Ovary (tissue), 9 donors: ENCODE results near the gene CCDC12. TPM values are rescaled to one million over a fixed set of nuclear protein-coding genes. Genes with fewer than 3 reads are reported as not detected.
A peak's percentile ranks its signal among the peaks of the same experiment; 100 is the strongest.

Experiments
- DNase-seq, 5 donors: peaks; one replicate each; pipeline ENCODE4 v3.0.0-alpha.2; 2019 to 2020
- H3K27ac ChIP-seq, 2 donors: fragments of 200-600 bp; one replicate each; pipeline versions ENCODE4 v1.5.1 to v1.8.0; 2019 to 2022
- H3K27me3 ChIP-seq: fragments of 200-600 bp; one replicate; pipeline ENCODE4 v1.8.0; 2022
- H3K36me3 ChIP-seq: fragments of 200-600 bp; sonication (generic); one replicate; pipeline ENCODE4 v1.5.1; 2019
- H3K4me1 ChIP-seq: one replicate; pipeline ENCODE4 v1.8.1; 2013; ENCODE audit warnings: mild to moderate bottlenecking, moderate library complexity; ENCODE audit not compliant: insufficient read depth
- H3K4me3 ChIP-seq: fragments of 200-600 bp; sonication (generic); one replicate; pipeline ENCODE4 v1.5.1; 2017
- H3K9me3 ChIP-seq, 2 donors: fragments of 200-600 bp in 1 of 2; sonication (generic) in 1 of 2; one replicate each; pipeline versions ENCODE4 v1.5.1 to v1.8.1; 2013 to 2019; ENCODE audit warnings: mild to moderate bottlenecking in 1 of 2, moderate library complexity in 1 of 2
- EP300 ChIP-seq: sonication (generic); formaldehyde crosslinking; IDR thresholded peaks from one replicate; pipeline ENCODE4 v1.6.1; 2017; ENCODE audit warnings: antibody characterized with exemption
- POLR2A ChIP-seq: fragments of 450-650 bp; IDR thresholded peaks from one replicate; pipeline ENCODE4 v1.6.1; 2017; ENCODE audit warnings: antibody characterized with exemption, mild to moderate bottlenecking, moderate library complexity
- WGBS, 3 donors: extraction: QIAGEN DNeasy Blood & Tissue Kit in 1 of 3; methylation state at CpG; one replicate each; pipeline versions ENCODE4 v1.1.5 to v1.1.7; 2013 to 2017; 5-methylcytosine and 5-hydroxymethylcytosine counted together
- intact Hi-C, 4 donors: fragments of 100-400 bp; cut with DNase I; formaldehyde crosslinking; loops; one replicate each; pipeline versions ENCODE4 v1.11.0 to v1.15.1; 2022 to 2023
- polyA plus RNA-seq, 2 donors: library from polyadenylated mRNA; stranded (reverse); fragments of 200-250 nt in 1 of 2; fragments of 350-450 nt in 1 of 2; fragmentation: Illumina TruSeq in 1 of 2; extraction: RNeasy Lipid Tissue Mini Kit (QIAGEN cat#74804) in 1 of 2; gene quantifications; one replicate each; pipeline ENCODE4 v1.2.3, GENCODE V29; 2013 to 2014
- total RNA-seq, 7 donors: library from RNA; depleted of rRNA in 2 of 7; stranded (reverse); fragments of >200 nt in 2 of 7; fragmentation: NEBNext Ultra II Directional in 3 of 7; extraction: Animal tissue kit (Norgen Biotek cat#: 25700) in 3 of 7; gene quantifications; one replicate each; pipeline versions ENCODE4 v1.1.0 to v1.2.4, GENCODE V29; 2016 to 2023
- TF ChIP-seq, protein P1 (sequence below), 3 donors: fragments of 450-650 bp in 2 of 3; fragments of 200-600 bp in 1 of 3; IDR thresholded peaks; one replicate each; pipeline versions ENCODE4 v1.5.1 to v1.8.0; 2016 to 2022; ENCODE audit warnings: antibody characterized with exemption in 3 of 3, mild to moderate bottlenecking in 1 of 3
- donor health status: DM: no; HTN: no; CAD: no; lungs with moderate emphysema.
- donor health status: DM: no; HTN: no; CAD: no.
- donor health status: Bipolar disorder and iron deficiency.
- donor health status: DM: yes; HTN: yes; CAD: no.
- donor health status: DM: no; HTN: no; CAD: no.
- donor health status: DM: yes; HTN: yes; CAD: no.

Gene CCDC12
- total and polyA plus RNA-seq, 9 donors = 32.2 to 66.7 (median 42.3) TPM

DNA sequence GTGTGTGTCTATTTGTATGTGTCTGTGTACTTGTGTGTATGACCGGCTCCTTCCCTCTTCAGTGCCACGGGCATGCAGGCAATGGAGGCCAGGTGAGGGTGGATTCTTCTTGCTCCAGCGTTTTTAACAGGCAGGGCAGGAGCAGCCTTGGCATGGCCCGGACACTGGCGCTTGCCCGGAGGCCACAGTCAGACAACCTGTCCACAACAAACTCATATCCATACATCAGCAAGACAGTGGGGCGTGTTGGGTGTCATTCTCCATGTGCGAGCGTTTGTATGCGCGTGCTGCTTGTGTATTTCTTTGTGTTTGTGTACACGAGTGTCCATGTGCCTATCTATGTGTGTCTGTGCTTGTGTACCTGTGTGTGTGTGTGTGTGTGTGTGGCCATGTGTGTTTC, 69.3 kb downstream of the CCDC12 start:
- H3K36me3 ChIP-seq = no peaks in the 10 kb centered on the region

DNA sequence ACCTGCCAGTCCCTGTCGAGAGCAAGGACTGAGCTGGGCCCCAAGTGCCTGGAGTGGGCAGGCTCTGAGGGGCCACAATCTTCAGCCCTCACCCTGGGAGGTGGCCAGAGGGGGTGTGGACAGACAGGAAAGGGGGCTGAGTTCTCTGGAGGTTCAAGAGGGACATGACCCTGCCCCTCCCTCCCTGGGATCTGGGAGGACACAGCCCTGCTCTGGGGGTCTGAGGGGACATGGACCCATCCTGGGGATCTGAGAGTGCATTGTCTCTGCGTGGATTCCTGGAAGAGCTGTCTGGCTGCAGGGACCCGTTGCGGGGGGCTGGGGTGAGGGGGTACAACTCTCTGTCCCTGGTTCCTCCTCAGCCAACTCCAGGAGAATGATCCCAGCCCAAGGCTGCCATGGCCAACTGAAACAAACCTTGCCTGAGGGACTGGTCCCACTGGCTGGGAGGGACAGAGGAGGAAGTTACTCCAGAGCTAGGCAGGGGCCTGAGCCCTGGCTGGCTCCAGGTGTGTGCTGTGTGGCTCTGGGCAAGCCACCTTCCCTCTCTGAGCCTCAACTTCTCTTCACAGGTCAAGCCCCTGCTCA, 70.0 kb downstream of the CCDC12 start:
- intact Hi-C loops = loop anchor here in 2 of 4 donors (5.0 kb wide), 2 partner anchors 39 to 199 kb away; no protein-coding TSS in a partner anchor
- Histone ChIP-seq H3K4me3 (no peak overlapping the region), H3K36me3 (no peaks in the 10 kb centered on the region), H3K27me3 (no peaks in the 10 kb centered on the region), H3K4me1 (peaks cover 15% of the 10 kb centered on the region), H3K27ac (no peak overlapping the region), H3K9me3 (no peaks in the 10 kb centered on the region)
- 67 to 78% (median 73%) methylated on average over 4 of the region's 4 CpGs for WGBS, 3 donors
- no peak for TF ChIP-seq POLR2A
- TF ChIP-seq, protein P1, sequence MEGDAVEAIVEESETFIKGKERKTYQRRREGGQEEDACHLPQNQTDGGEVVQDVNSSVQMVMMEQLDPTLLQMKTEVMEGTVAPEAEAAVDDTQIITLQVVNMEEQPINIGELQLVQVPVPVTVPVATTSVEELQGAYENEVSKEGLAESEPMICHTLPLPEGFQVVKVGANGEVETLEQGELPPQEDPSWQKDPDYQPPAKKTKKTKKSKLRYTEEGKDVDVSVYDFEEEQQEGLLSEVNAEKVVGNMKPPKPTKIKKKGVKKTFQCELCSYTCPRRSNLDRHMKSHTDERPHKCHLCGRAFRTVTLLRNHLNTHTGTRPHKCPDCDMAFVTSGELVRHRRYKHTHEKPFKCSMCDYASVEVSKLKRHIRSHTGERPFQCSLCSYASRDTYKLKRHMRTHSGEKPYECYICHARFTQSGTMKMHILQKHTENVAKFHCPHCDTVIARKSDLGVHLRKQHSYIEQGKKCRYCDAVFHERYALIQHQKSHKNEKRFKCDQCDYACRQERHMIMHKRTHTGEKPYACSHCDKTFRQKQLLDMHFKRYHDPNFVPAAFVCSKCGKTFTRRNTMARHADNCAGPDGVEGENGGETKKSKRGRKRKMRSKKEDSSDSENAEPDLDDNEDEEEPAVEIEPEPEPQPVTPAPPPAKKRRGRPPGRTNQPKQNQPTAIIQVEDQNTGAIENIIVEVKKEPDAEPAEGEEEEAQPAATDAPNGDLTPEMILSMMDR (IDR thresholded peaks at IDR 0.05) = no peak
- no peak for TF ChIP-seq EP300
- DNase-seq = peak in 1 of 5 donors; percentile 20

More for the DNA sequence above, 69.3 kb downstream of the CCDC12 start:
- H3K4me1 ChIP-seq = peaks cover 15% of the 10 kb centered on the region
- no peaks in the 10 kb centered on the region for H3K9me3 ChIP-seq
- no peaks in the 10 kb centered on the region for H3K27me3 ChIP-seq
- 77 to 82% (median 79%) methylated on average over 12 of the region's 12 CpGs for WGBS, 3 donors
- no peak overlapping the region for H3K27ac ChIP-seq
- DNase-seq = peak in 1 of 5 donors; percentile 36
- TF ChIP-seq EP300 = no peak
- TF ChIP-seq POLR2A = no peak
- TF ChIP-seq, protein P1 (IDR thresholded peaks at IDR 0.05) = no peak
- H3K4me3 ChIP-seq = no peak overlapping the region
- intact Hi-C loops = loop anchor here in 2 of 4 donors (5.0 kb wide), 2 partner anchors 40 to 200 kb away; no protein-coding TSS in a partner anchor

DNA sequence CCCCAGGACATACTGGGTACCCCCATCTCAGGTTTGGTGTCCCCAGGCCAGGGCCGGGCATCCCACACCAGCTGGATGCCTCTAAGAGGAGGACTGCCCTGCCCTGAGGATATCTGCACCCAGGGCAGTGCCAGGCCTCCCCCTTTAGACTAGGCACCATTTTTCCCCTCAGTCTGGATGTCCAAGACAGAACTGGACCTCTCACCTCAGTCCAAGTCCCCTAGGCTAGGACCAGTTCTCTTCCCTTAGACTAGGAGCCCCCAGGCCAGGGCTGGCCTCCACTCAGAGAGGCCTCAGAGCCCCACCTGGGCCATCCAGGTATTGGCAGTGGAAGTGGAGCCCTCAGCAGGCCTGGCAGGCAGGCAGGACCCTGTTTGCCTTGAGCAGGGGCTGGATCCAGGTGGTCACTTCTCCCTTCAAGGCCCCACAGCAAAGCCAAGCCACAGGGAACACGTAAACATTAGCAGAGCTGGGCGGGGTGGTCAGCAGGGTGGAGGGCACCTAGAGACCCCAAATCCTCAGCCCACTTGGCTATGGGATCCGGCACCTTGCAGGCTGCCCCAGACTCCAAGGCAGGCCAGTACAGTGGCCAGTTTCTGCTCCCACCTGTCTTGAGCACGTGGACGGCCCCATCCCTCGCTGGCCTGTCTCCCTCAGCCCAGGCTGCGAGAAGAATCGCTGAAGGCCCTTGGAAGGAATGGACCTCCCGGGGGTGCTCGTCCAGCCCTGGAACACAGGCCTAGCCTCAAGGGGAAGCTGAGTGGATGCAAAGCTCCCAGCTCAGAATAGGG, 70.7 kb downstream of the CCDC12 start:
- H3K27ac ChIP-seq = no peak overlapping the region
- WGBS, 3 donors = 61 to 84% (median 80%) methylated on average over 2 to 11 of the region's 11 CpGs
- H3K4me1 ChIP-seq = peaks cover 15% of the 10 kb centered on the region
- TF ChIP-seq, protein P1 (IDR thresholded peaks at IDR 0.05) = no peak
- TF ChIP-seq EP300 (no peak), POLR2A (no peak)
- peak in 2 of 5 donors; percentile 16 to 29 for DNase-seq
- intact Hi-C loops = loop anchor here in 2 of 4 donors (5.0 kb wide), 2 partner anchors 39 to 199 kb away; no protein-coding TSS in a partner anchor
- no peaks in the 10 kb centered on the region for H3K27me3 ChIP-seq
- H3K9me3 ChIP-seq = no peaks in the 10 kb centered on the region
- H3K4me3 ChIP-seq = no peak overlapping the region
- no peaks in the 10 kb centered on the region for H3K36me3 ChIP-seq

DNA sequence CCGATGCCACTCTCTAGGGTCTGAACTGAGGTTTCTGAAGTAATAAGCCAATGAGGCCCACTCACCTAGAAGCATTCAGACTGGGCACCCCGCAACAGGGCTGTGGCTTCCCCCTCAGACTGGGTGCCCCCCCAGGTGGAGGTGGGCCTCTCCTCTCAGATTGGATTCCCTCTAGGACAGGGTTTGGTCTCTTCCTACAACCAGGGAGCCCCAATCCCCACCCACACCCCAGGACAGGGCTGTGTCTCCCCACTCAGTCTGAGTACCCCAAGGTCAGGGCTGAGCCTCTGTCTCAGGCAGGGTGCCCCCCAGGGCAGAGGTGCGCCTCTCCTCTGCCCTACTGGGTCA, 71.4 kb downstream of the CCDC12 start:
- intact Hi-C loops = loop anchor here in 2 of 4 donors (5.0 kb wide), 2 partner anchors 38 to 198 kb away; no protein-coding TSS in a partner anchor
- Histone ChIP-seq H3K4me1 (peaks cover 15% of the 10 kb centered on the region), H3K27ac (no peak overlapping the region), H3K27me3 (no peaks in the 10 kb centered on the region), H3K9me3 (no peaks in the 10 kb centered on the region), H3K36me3 (no peaks in the 10 kb centered on the region), H3K4me3 (no peak overlapping the region)
- TF ChIP-seq EP300 (no peak), POLR2A (no peak)
- TF ChIP-seq, protein P1 (IDR thresholded peaks at IDR 0.05) = no peak
- WGBS, 3 donors = 88 to 90% (median 89%) methylated on average over 3 of the region's 3 CpGs
- DNase-seq = peak in 2 of 5 donors; percentile 18 to 25
